Endothelial cell of coronary artery (primary cell): Measurements from ENCODE around the gene NOLC1. TPM values are rescaled to one million over a fixed set of nuclear protein-coding genes. Genes with fewer than 3 reads are reported as not detected.

Experiments
- total RNA-seq: library from RNA; depleted of rRNA; stranded (reverse); fragments of >200 nt; gene quantifications from 2 replicates; pipeline ENCODE4 v1.2.3, GENCODE V29; 2014

NOLC1 gene
- 35.4 and 40.3 TPM in 2 replicates for total RNA-seq

GRCh38 chr10:102151774-102152544 lies at the start of gene NOLC1:
Gene NOLC1, plus strand, starts transcription at chr10:102152389. Its CDS starts 22 bp downstream, at chr10:102152411.

GRCh38 chr10:102120142-102120990 lies 31.8 kb upstream of the NOLC1 start, which contains the start of gene LDB1:
Gene LDB1, minus strand, starts transcription at chr10:102120368. Its CDS starts 258 bp downstream, at chr10:102120110.

GRCh38 chr10:102132563-102133372 lies 19.4 kb upstream of the NOLC1 start, which contains the start of gene PPRC1:
Gene PPRC1, plus strand, starts transcription at chr10:102133040. Its CDS starts 29 bp downstream, at chr10:102133069.

Other genes with a start within 250 kb of the NOLC1 start
- 6.6 and 8.8 TPM in 2 replicates for gene ARMH3, start 96.2 kb upstream of the NOLC1 start, total RNA-seq
- 26.4 and 31.1 TPM in 2 replicates for gene HPS6, start 87.0 kb upstream of the NOLC1 start, total RNA-seq
- 42.5 and 46.3 TPM in 2 replicates for gene LDB1, start 32.0 kb upstream of the NOLC1 start, total RNA-seq
- 8.9 and 14.0 TPM in 2 replicates for gene PPRC1, start 19.3 kb upstream of the NOLC1 start, total RNA-seq
- gene ELOVL3, start 73.9 kb downstream of the NOLC1 start, total RNA-seq, result 0.09 TPM in 1 of 2 replicates, not detected in the other
- not detected in 2 replicates for gene PITX3, start 89.1 kb downstream of the NOLC1 start, total RNA-seq
- 16.2 and 26.7 TPM in 2 replicates for gene GBF1, start 93.1 kb downstream of the NOLC1 start, total RNA-seq
- 13.4 and 29.5 TPM in 2 replicates for gene NFKB2, start 243.3 kb downstream of the NOLC1 start, total RNA-seq